Panc1 (cell line): ENCODE measurements around the gene CRK. TPM values are rescaled to one million over a fixed set of nuclear protein-coding genes. Genes with fewer than 3 reads are reported as not detected.

Experiments used
- ATAC-seq: fragments of 200-7000 bp; cut with Tn5 transposase; 2 replicates; pipeline ENCODE4 v1.9.1; 2020; ENCODE audit warnings: mild to moderate bottlenecking, moderate library complexity
- BruUV-seq: library from RNA; stranded (reverse); fragments of 400-500 nt; replicated peaks from 2 replicates; lab custom pipeline; 2021; lab: Mats Ljungman, UMichigan
- CTCF ChIA-PET: fragments of 300-600 bp; sonication (Branson Sonifier 250); formaldehyde crosslinking; loops from one replicate; lab custom pipeline; 2022; ENCODE audit warnings: antibody characterized with exemption; lab: Charles Lee
- POLR2A ChIA-PET: fragments of 300-600 bp; sonication (Branson Sonifier 250); formaldehyde crosslinking; loops from one replicate; lab custom pipeline; 2022; ENCODE audit warnings: antibody characterized with exemption; lab: Charles Lee
- DNase-seq: peaks from one replicate; pipeline ENCODE4 v3.0.0-alpha.2; 2010; ENCODE audit warnings: low read depth, low spot score
- H3K27ac ChIP-seq: 2 replicates; pipeline ENCODE4 v1.5.1; 2011; ENCODE audit warnings: mild to moderate bottlenecking, low read length, inconsistent platforms
- H3K27me3 ChIP-seq: fragments of 200-500 bp; sonication (Bioruptor generic); 2 replicates; pipeline ENCODE4 v1.6.0; 2014; ENCODE audit warnings: low read length, inconsistent platforms; ENCODE audit not compliant: control insufficient read depth, insufficient read depth
- H3K36me3 ChIP-seq: fragments of 200-500 bp; sonication (Bioruptor generic); 2 replicates; pipeline ENCODE4 v1.5.1; 2014; ENCODE audit warnings: inconsistent platforms, mild to moderate bottlenecking, low read length, moderate library complexity; ENCODE audit not compliant: control insufficient read depth, insufficient read depth
- H3K4me1 ChIP-seq: 2 replicates; pipeline ENCODE4 v1.5.1; 2011; ENCODE audit warnings: inconsistent platforms, mild to moderate bottlenecking, low read length, moderate library complexity; ENCODE audit not compliant: control insufficient read depth, insufficient read depth
- H3K4me3 ChIP-seq, 2 experiments: 2 replicates each; pipeline ENCODE4 v1.5.1; 2011 to 2012; ENCODE audit warnings: low read depth in 2 of 2, low read length in 2 of 2, mild to moderate bottlenecking in 2 of 2, inconsistent platforms in 1 of 2, moderate library complexity in 1 of 2
- H3K9me3 ChIP-seq: fragments of 200-500 bp; sonication (Bioruptor generic); 2 replicates; pipeline ENCODE4 v1.5.1; 2014; ENCODE audit warnings: low read depth, mild to moderate bottlenecking, inconsistent platforms, low read length, moderate library complexity; ENCODE audit not compliant: control insufficient read depth, insufficient read depth
- POLR2AphosphoS5 ChIP-seq: IDR thresholded peaks from 2 replicates; pipeline ENCODE4 v1.6.1; 2012; ENCODE audit warnings: mild to moderate bottlenecking, low read depth, low read length, moderate library complexity
- SIN3A ChIP-seq: IDR thresholded peaks from 2 replicates; pipeline ENCODE4 v1.6.1; 2012; ENCODE audit warnings: low read depth, mild to moderate bottlenecking, low read length, moderate library complexity, borderline replicate concordance; ENCODE audit not compliant: insufficient read depth
- TCF7L2 ChIP-seq: IDR thresholded peaks from 2 replicates; pipeline ENCODE4 v1.6.1; 2011; ENCODE audit warnings: mild to moderate bottlenecking, low read depth, low read length, inconsistent platforms
- in situ Hi-C: cut with HindIII; loops from 2 replicates; pipeline ENCODE4 v1.10.0; 2016; ENCODE audit warnings: low sequenced_read_pairs, low pct_unique_long_range_greater_than_20kb
- intact Hi-C: fragments of 100-400 bp; cut with micrococcal nuclease; formaldehyde crosslinking; loops from one replicate; pipeline ENCODE4 v1.10.0; 2022; ENCODE audit not compliant: unreplicated experiment
- total RNA-seq: library from RNA; stranded (reverse); gene quantifications from one replicate; pipeline ENCODE4 v1.2.1, GENCODE V29; 2021; ENCODE audit not compliant: unreplicated experiment
- TF ChIP-seq, protein P1 (sequence below), 2 experiments: IDR thresholded peaks; 2 replicates each; pipeline ENCODE4 v1.6.1; 2011 to 2012; ENCODE audit warnings: low read depth in 2 of 2, control low read depth in 1 of 2, low read length in 1 of 2, mild to moderate bottlenecking in 1 of 2, moderate library complexity in 1 of 2; ENCODE audit not compliant: insufficient read depth in 1 of 2
- TF ChIP-seq, protein P2 (sequence below): fragments of 450-650 bp; IDR thresholded peaks from 2 replicates; pipeline ENCODE4 v1.5.1; 2017; ENCODE audit warnings: mild to moderate bottlenecking

The CRK gene
- total RNA-seq, 1 experiment from 2014 or later, result 67.0 TPM

DNA sequence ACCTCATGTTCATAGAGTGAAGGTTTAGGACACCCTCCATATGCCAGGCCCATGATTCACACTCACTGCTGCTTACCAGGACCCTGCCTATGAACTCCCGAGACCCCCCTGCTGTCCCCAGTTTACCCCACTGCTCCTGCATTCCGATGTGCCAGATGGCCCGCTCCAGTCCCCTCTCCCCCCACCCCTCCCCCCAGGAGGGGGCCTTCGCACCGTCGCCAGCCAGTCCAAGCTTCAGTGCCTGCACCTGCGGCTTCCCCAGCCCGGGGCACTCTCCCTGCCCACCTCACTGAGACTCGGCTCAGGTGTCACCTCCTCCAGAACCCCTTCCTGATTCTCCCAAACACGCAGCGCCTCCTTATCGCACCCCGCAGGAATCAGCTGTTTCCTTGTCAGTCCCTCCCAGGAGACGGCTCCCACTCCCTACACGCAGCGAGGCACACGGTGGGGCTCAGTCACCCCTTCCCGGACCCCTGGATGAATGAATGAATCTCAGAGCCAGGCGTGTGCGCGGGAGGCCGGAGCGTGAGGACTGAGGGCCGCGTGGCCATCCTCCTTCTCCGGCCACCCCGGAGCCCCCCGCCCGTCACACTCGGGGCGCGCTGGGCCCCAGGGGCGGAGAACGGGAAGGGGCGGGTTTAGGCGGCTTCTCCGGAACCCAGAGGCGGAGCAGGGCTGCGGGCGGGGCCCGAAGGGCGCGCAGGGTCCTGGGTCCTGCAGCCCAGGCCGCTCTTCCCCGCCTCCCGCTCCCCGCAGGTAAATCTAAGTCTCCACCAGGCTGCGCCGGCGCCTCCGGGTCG lies 34.8 kb upstream of the CRK start:
- no peaks in the 10 kb centered on the region for H3K9me3 ChIP-seq
- H3K27me3 ChIP-seq, result no peaks in the 10 kb centered on the region
- in situ Hi-C loops, result no loop called here
- peaks cover 34% of the 10 kb centered on the region for H3K4me1 ChIP-seq
- ChIA-PET POLR2A (no interaction called here), CTCF (no interaction called here)
- peak overlapping the region; percentile 84 for H3K27ac ChIP-seq
- no TSS peak for BruUV-seq
- no peaks in the 10 kb centered on the region for H3K36me3 ChIP-seq
- no peak for DNase-seq
- no peak for TF ChIP-seq TCF7L2
- no peak for TF ChIP-seq POLR2AphosphoS5
- TF ChIP-seq, protein P1, sequence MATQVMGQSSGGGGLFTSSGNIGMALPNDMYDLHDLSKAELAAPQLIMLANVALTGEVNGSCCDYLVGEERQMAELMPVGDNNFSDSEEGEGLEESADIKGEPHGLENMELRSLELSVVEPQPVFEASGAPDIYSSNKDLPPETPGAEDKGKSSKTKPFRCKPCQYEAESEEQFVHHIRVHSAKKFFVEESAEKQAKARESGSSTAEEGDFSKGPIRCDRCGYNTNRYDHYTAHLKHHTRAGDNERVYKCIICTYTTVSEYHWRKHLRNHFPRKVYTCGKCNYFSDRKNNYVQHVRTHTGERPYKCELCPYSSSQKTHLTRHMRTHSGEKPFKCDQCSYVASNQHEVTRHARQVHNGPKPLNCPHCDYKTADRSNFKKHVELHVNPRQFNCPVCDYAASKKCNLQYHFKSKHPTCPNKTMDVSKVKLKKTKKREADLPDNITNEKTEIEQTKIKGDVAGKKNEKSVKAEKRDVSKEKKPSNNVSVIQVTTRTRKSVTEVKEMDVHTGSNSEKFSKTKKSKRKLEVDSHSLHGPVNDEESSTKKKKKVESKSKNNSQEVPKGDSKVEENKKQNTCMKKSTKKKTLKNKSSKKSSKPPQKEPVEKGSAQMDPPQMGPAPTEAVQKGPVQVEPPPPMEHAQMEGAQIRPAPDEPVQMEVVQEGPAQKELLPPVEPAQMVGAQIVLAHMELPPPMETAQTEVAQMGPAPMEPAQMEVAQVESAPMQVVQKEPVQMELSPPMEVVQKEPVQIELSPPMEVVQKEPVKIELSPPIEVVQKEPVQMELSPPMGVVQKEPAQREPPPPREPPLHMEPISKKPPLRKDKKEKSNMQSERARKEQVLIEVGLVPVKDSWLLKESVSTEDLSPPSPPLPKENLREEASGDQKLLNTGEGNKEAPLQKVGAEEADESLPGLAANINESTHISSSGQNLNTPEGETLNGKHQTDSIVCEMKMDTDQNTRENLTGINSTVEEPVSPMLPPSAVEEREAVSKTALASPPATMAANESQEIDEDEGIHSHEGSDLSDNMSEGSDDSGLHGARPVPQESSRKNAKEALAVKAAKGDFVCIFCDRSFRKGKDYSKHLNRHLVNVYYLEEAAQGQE (IDR thresholded peaks at IDR 0.05; ENCODE audit: insufficient read depth in 1 of 2, low read depth in 2 of 2, low read length in 1 of 2), result no peak
- 0 out of 2 replicates have a peak, but pooled peaks have one; percentile 0 for TF ChIP-seq SIN3A
- TF ChIP-seq, protein P2, sequence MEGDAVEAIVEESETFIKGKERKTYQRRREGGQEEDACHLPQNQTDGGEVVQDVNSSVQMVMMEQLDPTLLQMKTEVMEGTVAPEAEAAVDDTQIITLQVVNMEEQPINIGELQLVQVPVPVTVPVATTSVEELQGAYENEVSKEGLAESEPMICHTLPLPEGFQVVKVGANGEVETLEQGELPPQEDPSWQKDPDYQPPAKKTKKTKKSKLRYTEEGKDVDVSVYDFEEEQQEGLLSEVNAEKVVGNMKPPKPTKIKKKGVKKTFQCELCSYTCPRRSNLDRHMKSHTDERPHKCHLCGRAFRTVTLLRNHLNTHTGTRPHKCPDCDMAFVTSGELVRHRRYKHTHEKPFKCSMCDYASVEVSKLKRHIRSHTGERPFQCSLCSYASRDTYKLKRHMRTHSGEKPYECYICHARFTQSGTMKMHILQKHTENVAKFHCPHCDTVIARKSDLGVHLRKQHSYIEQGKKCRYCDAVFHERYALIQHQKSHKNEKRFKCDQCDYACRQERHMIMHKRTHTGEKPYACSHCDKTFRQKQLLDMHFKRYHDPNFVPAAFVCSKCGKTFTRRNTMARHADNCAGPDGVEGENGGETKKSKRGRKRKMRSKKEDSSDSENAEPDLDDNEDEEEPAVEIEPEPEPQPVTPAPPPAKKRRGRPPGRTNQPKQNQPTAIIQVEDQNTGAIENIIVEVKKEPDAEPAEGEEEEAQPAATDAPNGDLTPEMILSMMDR, result no peak
- intact Hi-C loops, result no loop called here
- peak; percentile 70 for ATAC-seq
- peak overlapping the region; percentile 62 to 69 for H3K4me3 ChIP-seq

- Histone ChIP-seq H3K4me1 (peaks cover 30% of the 10 kb centered on the region), H3K36me3 (no peaks in the 10 kb centered on the region), H3K4me3 (peak overlapping the region; percentile 40 to 50), H3K9me3 (no peaks in the 10 kb centered on the region), H3K27me3 (no peaks in the 10 kb centered on the region), H3K27ac (peak overlapping the region; percentile 89)
- POLR2A ChIA-PET, result no interaction called here
- CTCF ChIA-PET, result no interaction called here
- ATAC-seq, result no peak
- intact Hi-C loops (no loop called here), in situ Hi-C loops (no loop called here)
- DNase-seq, result no peak
- BruUV-seq, result no TSS peak
- TF ChIP-seq POLR2AphosphoS5 (no peak), TCF7L2 (no peak), SIN3A (no peak)
- TF ChIP-seq, protein P1 (IDR thresholded peaks at IDR 0.05; ENCODE audit: insufficient read depth in 1 of 2, low read depth in 2 of 2, low read length in 1 of 2), result no peak
- TF ChIP-seq, protein P2, result no peak
These were observed 32.8 kb upstream of the CRK start for GRCh38 chr17:1488826-1489270.
